AML-193 (cell line): ENCODE results near the gene XYLT2.
"Not testable (repeated sequence)": the region's sequence is repeated elsewhere in the genome, so short reads cannot be mapped to it uniquely, and the experiment has no call there.

Source experiments
- DNase-seq, 2 experiments: peaks; one replicate each; lab custom pipeline; 2025; lab: John Stamatoyannopoulos, UW

Gene XYLT2

DNA sequence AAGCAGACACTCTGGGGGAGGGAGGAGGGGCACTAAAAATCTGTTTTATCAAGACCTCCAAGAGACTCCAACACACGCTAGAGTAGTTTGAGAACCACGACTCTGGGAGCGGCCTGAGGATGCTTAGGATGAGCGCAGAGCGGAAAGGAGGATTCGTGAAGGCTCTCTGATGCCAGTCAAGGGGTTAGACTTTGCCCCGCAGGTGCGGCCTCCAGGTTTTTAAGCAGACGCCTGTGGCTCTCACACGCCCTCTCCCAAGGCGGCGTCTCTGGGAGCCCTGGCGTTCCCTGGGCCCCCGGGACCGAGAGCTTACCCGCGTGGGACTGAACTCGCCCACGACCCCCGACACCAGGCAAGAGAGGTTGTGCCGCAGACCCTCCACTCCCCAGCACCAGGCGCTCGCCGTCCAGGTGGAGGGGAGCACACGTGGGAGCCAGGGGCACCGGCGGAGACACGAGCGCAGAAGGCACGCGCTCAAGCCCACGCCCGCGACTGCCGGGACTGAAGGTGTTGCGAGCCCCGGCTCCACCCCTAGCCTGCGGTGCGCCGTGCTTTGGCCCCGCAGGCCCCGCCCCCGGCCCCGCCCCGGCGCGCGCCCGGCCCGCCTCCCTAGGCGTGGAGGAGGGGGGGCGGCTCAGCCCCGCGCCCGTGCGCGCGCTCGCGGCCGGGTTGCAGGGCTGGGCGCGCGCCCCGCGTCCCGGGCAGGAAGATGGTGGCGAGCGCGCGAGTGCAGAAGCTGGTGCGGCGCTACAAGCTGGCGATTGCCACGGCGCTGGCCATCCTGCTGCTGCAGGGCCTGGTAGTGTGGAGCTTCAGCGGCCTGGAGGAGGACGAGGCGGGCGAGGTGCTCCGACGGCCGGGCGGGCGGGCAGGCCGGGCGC lies at the start of gene XYLT2:
Gene XYLT2, plus strand, starts transcription at position 695 of the 881 bp plus-strand sequence. Its CDS starts 15 bp downstream, at position 710.
- DNase-seq, result peak; percentile 87 to 88

- peak; percentile 62 to 74 for DNase-seq
Observed at GRCh38 chr17:50297407-50297865, 48.5 kb upstream of the XYLT2 start.

- DNase-seq, result no peak
Observed at GRCh38 chr17:50298018-50298417, 47.9 kb upstream of the XYLT2 start.

DNA sequence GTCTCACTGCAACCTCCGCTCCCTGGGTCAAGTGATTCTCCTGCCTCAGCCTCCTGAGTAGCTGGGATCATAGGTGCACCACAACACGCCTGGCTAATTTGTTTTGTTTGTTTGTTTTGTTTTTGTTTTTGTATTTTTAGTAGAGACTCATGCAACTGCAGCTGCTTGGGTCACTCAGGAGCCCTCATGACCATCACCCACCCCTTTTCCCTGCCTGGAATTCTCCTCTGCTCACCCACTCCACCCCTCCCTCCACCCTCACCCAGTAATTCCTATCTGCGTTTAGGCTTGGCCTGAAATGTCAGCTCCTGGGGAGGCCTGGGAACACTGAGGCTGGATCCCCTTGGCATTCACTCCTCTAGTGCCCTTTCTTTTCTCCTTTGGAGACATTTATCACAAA lies 46.1 kb upstream of the XYLT2 start:
- DNase-seq, result no peak

DNA sequence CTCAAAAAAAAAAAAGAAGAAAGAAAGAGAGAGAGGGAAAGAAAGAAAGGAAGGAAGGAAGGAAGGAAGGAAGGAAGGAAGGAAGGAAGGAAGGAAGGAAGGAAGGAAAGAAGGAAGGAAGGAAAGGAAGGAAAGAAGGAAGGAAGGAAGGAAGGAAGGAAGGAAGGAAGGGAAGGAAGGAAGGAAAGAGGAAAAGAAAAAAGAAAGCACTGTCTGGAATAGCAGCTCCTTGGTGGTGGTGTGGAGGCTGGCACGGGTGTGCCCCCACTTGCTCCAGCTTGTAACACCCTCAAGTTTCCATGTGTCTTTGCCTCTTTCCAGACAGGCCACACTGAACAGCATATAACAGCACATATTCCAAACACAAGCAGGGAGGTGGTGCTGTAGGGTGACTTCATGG lies 45.1 kb upstream of the XYLT2 start:
- DNase-seq, result not testable (repeated sequence)

GRCh38 chr17:50301891-50302584 lies 43.9 kb upstream of the XYLT2 start:
- DNase-seq, result peak; percentile 77 to 84

- DNase-seq, result no peak
Observed at GRCh38 chr17:50303051-50303450, 42.9 kb upstream of the XYLT2 start.

- DNase-seq, result no peak
Observed at GRCh38 chr17:50303596-50303995, 42.3 kb upstream of the XYLT2 start.

DNA sequence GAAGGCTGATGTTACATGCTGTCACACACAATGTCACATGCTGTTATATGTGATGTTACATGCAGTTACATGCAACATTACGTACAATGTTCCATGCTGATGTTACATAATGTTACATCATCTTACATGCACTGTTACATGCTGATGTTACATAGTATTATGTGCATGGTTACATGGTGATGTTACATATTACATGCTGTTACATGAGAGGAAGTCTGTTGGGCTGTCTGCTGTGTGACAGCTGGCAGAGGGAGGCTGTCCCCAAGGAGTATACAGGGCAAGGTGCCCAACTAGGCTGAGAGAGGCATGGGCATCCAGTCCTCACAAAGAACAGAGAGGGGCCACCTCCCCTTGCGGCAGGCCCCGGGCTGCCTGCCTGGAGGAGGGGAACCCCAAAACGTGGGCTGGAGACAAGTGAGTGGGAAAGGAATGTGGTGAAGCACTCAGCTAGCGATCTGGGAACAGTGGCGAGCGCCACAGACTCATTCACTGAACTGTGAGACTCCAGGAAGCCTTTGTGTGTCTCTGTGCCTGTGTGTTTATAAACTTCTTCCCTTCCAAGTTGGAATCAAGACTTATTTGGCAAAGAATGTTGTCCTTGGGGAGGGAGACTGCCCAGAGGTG lies 41.0 kb upstream of the XYLT2 start:
- no peak for DNase-seq

DNA sequence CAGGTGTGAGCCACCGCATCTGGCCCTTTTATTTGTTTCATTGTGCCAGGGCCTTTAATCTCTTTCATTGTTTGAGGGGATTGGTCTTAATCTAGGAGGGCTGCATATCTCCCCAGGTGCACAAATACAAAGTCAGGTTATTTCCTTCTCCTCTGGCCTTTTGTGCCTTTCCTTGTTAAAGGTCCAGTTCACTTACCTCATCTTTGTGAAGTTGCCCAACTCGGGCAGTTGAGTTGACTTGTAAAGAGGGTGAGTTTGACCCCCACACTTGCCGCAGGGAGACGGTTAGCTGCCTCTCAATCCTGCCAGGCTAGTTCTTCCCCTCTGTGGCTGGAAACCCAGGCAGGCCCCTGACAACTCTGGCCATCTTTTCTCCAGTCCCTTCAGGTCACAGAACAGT lies 38.3 kb upstream of the XYLT2 start:
- no peak for DNase-seq

DNA sequence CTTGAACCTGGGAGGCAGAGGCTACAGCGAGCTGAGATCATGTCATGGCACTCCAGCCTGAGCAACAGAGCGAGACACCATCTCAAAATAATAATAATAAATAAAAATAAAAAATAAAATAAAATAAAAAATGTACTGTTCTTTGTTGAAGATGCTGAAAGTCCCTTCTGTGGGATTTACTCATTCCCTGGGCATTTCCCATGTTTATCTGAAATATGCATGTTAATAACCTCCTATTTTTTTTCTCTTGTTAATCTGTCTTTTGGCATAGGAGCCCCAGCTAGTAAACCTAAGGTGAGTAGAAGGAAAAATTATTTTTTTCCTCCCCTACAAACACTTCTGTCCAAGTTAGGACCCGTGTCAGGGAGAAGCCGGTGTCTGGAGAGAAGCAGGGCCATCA lies 37.3 kb upstream of the XYLT2 start:
- DNase-seq, result no peak

GRCh38 chr17:50310455-50311111 lies 35.3 kb upstream of the XYLT2 start:
- DNase-seq, result no peak

- no peak for DNase-seq
Observed at GRCh38 chr17:50311112-50311460, 34.8 kb upstream of the XYLT2 start.

- DNase-seq, result no peak
Observed at GRCh38 chr17:50311483-50311882, 34.4 kb upstream of the XYLT2 start.

DNA sequence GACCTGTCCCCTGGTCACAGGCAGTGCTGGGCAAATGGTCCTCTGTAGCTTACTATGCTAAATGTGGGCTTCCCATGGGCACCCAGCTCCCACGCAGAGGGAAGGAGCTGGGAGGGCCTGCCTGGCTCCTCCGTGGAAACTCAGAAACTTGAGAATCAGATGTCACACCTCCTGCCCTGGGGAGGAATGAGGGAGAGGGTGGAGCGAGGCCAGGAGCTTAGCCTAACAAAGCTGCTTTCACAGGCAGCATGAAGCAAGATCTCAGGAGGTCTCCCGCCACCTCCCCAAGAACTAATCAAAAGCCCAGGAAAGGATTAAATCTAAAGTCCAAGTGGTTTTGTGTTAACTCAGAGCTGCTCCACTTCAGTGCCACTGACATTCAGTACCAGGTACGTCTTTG lies 33.6 kb upstream of the XYLT2 start:
- DNase-seq, result no peak

DNA sequence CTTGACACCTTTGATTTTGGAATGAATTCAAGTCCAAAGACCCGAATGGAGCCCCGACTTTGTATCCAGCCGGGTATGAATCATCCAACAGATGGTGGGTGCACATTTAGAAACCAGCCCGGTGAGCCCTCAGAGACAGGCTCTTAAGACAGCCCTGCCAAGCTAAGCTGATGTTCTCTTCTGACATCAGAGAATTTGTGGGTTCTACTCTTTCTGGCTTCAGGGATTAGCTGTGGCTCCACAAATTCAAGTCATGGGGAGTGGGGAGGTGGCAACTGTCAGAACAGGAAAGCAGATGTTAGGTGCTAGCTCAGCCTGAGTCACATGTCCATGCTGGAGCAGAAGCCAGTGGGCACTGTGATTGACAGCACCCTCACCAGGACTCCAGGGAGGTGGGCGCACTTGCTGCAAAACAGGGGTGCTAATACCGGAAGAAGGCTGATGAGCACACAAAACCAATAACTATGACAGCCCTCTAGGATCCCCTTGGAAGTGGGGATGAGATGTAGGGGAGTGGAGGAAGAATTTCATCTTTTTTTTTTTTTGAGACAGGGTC lies 31.4 kb upstream of the XYLT2 start:
- no peak for DNase-seq

DNA sequence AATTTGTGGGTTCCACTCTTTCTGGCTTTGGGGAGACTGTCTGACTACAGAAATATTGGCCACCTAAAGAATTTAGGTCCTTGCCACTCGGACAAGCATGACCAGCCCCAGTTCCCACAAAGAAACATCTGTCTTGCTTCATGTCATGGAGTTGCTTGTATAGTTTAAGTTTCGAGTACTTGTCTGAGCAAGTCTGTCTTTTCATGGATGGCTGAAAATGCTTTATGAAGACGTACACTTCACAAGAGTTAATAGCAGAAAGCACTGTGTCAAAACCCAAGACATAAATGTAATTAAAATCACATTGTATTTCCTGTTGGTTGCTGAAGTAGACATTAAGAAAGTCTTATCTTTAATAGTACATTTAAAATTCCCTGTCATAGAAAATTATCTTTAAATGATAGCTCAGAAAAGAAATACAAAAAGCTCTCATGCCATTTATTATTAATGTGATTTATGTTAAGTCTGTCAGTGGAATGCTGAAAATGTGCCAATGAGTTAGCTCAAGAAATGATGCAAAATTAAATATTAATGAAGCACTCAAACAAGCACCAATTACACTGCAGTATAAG lies 29.8 kb upstream of the XYLT2 start:
- DNase-seq, result no peak

DNA sequence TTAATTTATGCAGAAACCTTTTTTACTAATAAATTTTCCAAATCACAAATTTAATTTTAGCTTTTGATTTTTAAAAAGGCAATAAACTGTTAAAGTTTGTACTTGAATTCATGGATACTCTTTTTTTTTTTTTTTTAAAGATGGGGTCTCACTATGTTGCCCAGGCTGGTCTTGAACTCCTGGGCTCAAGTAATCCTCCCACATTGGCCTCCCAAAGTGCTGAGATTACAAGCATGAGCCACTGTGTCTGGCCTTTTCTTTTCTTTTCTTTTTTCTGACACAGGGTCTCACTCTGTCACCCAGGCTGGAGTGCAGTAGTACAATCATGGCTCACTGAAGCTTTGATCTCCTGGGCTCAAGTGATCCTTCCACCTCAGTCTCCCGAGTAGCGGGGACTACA lies 29.3 kb upstream of the XYLT2 start:
- not testable (repeated sequence) for DNase-seq

- no peak for DNase-seq
Observed at GRCh38 chr17:50317121-50317520, 28.8 kb upstream of the XYLT2 start.

GRCh38 chr17:50318501-50319285 lies 27.2 kb upstream of the XYLT2 start:
- no peak for DNase-seq
